Loucy (cell line): ENCODE measurements around the gene VPS8.

Source experiments
- H2AFZ ChIP-seq: fragments of 200-600 bp; sonication (generic); 2 replicates; pipeline ENCODE4 v1.6.0; 2016; ENCODE audit warnings: antibody characterized with exemption, mild to moderate bottlenecking, low read length, moderate library complexity
- H3F3A ChIP-seq: fragments of 200-600 bp; 2 replicates; pipeline ENCODE4 v1.6.0; 2016; ENCODE audit warnings: antibody characterized with exemption, low read depth, mild to moderate bottlenecking
- H3K27me3 ChIP-seq: fragments of 200-600 bp; sonication (generic); 2 replicates; pipeline ENCODE4 v1.6.1; 2014; ENCODE audit warnings: low read length, mild to moderate bottlenecking; ENCODE audit not compliant: insufficient read depth, poor library complexity, severe bottlenecking
- H3K36me3 ChIP-seq: fragments of 200-600 bp; sonication (generic); 2 replicates; pipeline ENCODE4 v1.6.1; 2016; ENCODE audit warnings: low read length; ENCODE audit not compliant: insufficient read depth
- H3K4me1 ChIP-seq: fragments of 200-600 bp; sonication (generic); 2 replicates; pipeline ENCODE4 v1.5.1; 2014; ENCODE audit warnings: low read length, mild to moderate bottlenecking; ENCODE audit not compliant: insufficient read depth, poor library complexity, severe bottlenecking
- H3K4me2 ChIP-seq: fragments of 200-600 bp; sonication (generic); 2 replicates; pipeline ENCODE4 v1.6.0; 2014; ENCODE audit warnings: antibody characterized with exemption, low read length, low read depth, mild to moderate bottlenecking; ENCODE audit not compliant: poor library complexity, severe bottlenecking
- H3K4me3 ChIP-seq: fragments of 200-600 bp; sonication (generic); 2 replicates; pipeline ENCODE4 v1.5.1; 2014; ENCODE audit warnings: low read length, mild to moderate bottlenecking, mixed read lengths; ENCODE audit not compliant: poor library complexity, severe bottlenecking
- H3K79me2 ChIP-seq: fragments of 200-600 bp; sonication (generic); 2 replicates; pipeline ENCODE4 v1.6.1; 2014; ENCODE audit warnings: low read length; ENCODE audit not compliant: insufficient read depth
- H3K9ac ChIP-seq: fragments of 200-600 bp; sonication (generic); 2 replicates; pipeline ENCODE4 v1.6.0; 2014; ENCODE audit warnings: mild to moderate bottlenecking, low read depth, low read length, moderate library complexity; ENCODE audit not compliant: poor library complexity, severe bottlenecking
- H3K9me2 ChIP-seq: fragments of 200-600 bp; sonication (generic); replicated peaks from 2 replicates; pipeline ENCODE4 v1.6.1; 2016; ENCODE audit warnings: low read depth, low read length, mixed read lengths
- H3K9me3 ChIP-seq: fragments of 200-600 bp; sonication (generic); 2 replicates; pipeline ENCODE4 v1.6.1; 2014; ENCODE audit warnings: mild to moderate bottlenecking, antibody characterized with exemption, low read length, low read depth; ENCODE audit not compliant: insufficient read depth
- H4K20me1 ChIP-seq: fragments of 200-600 bp; sonication (generic); 2 replicates; pipeline ENCODE4 v1.6.0; 2014; ENCODE audit warnings: antibody characterized with exemption, low read length, mild to moderate bottlenecking; ENCODE audit not compliant: insufficient read depth, poor library complexity, severe bottlenecking
- EZH2phosphoT487 ChIP-seq: fragments of 200-600 bp; IDR thresholded peaks from 2 replicates; pipeline ENCODE4 v1.6.1; 2018; ENCODE audit warnings: antibody characterized with exemption, mild to moderate bottlenecking, moderate library complexity, borderline replicate concordance
- TF ChIP-seq, protein P1 (sequence below): fragments of 200-600 bp; sonication (generic); conservative IDR thresholded peaks from 2 replicates; pipeline ENCODE4 v1.5.1; 2014; ENCODE audit warnings: mild to moderate bottlenecking, antibody characterized with exemption, low read length

VPS8 gene

DNA sequence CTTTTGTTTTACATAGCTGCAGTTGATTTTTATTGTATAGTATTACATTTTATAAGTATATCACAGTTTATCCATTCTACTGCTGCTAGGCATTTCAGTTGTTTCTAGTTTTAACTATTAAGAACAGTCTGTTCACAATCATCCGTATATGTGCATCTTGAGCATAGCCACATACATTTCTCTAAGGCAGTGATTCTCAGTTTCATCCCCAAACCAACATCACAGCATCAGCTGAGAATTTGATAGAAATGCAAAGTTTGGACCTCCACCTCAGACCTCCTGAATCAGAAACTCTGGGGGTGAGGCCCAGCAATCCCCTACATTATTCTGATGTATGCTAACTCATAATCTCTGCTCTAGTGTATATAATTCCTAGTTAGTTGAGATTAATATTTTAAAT is 120.8 kb downstream of the VPS8 start:
- TF ChIP-seq, protein P1, sequence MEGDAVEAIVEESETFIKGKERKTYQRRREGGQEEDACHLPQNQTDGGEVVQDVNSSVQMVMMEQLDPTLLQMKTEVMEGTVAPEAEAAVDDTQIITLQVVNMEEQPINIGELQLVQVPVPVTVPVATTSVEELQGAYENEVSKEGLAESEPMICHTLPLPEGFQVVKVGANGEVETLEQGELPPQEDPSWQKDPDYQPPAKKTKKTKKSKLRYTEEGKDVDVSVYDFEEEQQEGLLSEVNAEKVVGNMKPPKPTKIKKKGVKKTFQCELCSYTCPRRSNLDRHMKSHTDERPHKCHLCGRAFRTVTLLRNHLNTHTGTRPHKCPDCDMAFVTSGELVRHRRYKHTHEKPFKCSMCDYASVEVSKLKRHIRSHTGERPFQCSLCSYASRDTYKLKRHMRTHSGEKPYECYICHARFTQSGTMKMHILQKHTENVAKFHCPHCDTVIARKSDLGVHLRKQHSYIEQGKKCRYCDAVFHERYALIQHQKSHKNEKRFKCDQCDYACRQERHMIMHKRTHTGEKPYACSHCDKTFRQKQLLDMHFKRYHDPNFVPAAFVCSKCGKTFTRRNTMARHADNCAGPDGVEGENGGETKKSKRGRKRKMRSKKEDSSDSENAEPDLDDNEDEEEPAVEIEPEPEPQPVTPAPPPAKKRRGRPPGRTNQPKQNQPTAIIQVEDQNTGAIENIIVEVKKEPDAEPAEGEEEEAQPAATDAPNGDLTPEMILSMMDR, result no peak
- no peak for TF ChIP-seq EZH2phosphoT487
- H2AFZ ChIP-seq, result no peak overlapping the region
- no peaks in the 10 kb centered on the region for H3K79me2 ChIP-seq
- no peaks in the 10 kb centered on the region for H3K9me3 ChIP-seq
- no peak overlapping the region for H3K4me3 ChIP-seq
- H3K4me2 ChIP-seq, result no peak overlapping the region
- no peaks in the 10 kb centered on the region for H3K27me3 ChIP-seq
- no peaks in the 10 kb centered on the region for H3F3A ChIP-seq
- H3K9ac ChIP-seq, result no peak overlapping the region
- H3K9me2 ChIP-seq, result no peaks in the 10 kb centered on the region
- H3K4me1 ChIP-seq, result no peaks in the 10 kb centered on the region
- H3K36me3 ChIP-seq, result peaks cover 12% of the 10 kb centered on the region; the same call in 1 of the 2 replicates
- no peaks in the 10 kb centered on the region for H4K20me1 ChIP-seq

DNA sequence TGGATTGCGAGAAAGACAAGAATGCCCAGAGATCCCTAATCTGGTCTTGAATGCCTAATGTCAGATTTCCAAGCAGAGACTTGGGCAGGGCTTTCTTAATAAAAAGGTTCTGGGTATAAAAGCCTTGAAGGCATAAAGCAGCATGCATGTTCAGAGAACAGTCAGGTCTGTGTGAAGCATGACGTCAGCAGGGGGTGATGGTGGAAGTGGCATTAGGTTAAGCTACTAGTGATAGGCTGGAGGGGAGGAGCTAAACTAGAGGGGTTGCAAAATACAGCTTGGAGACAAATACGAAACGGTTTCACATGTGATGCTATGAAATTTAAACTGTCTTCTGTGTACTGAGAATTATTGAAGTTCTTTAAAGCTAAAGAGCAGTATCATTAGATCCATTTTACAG is 125.6 kb downstream of the VPS8 start:
- no peak overlapping the region for H3K4me3 ChIP-seq
- no peaks in the 10 kb centered on the region for H3F3A ChIP-seq
- H3K9ac ChIP-seq, result no peak overlapping the region
- no peaks in the 10 kb centered on the region for H3K4me1 ChIP-seq
- no peaks in the 10 kb centered on the region; the same call in 1 of the 2 replicates for H3K36me3 ChIP-seq
- H4K20me1 ChIP-seq, result no peaks in the 10 kb centered on the region
- no peaks in the 10 kb centered on the region for H3K79me2 ChIP-seq
- H2AFZ ChIP-seq, result no peak overlapping the region
- no peaks in the 10 kb centered on the region for H3K27me3 ChIP-seq
- TF ChIP-seq EZH2phosphoT487, result no peak
- TF ChIP-seq, protein P1, result no peak
- H3K4me2 ChIP-seq, result no peak overlapping the region
- H3K9me3 ChIP-seq, result no peaks in the 10 kb centered on the region
- no peaks in the 10 kb centered on the region for H3K9me2 ChIP-seq

DNA sequence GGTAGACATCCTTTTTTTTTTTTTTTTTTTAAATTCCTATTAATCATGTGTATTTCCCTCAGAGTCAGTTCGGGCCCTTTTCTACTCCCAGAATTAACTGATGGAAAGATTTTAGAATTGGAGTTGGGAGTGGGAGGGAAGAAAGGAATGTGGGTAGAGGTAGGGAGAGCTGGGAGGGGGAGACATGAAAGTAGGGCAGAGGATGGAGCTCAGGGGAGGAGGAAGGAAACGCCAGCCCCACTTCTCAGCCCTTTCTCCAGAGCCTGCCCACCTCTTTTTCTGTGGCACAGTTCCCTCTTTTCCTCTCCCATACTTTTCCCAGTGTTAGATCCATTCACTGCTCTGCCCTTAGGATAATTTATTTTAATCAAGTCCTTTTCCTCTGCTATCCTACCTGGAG is 129.4 kb downstream of the VPS8 start:
- Histone ChIP-seq H3K4me3 (no peak overlapping the region), H3K9ac (no peak overlapping the region), H2AFZ (no peak overlapping the region), H3K36me3 (no peaks in the 10 kb centered on the region; the same call in 1 of the 2 replicates), H3K4me1 (no peaks in the 10 kb centered on the region), H3K79me2 (no peaks in the 10 kb centered on the region), H3K4me2 (no peak overlapping the region), H3K9me2 (no peaks in the 10 kb centered on the region), H3K27me3 (no peaks in the 10 kb centered on the region), H4K20me1 (no peaks in the 10 kb centered on the region), H3F3A (no peaks in the 10 kb centered on the region), H3K9me3 (no peaks in the 10 kb centered on the region)
- TF ChIP-seq EZH2phosphoT487, result no peak
- TF ChIP-seq, protein P1, result no peak
